PC-9 (cell line): ENCODE results near the gene COL8A2.

Experiments
- CTCF ChIP-seq: fragments of 200-600 bp; sonication (generic); conservative IDR thresholded peaks from 2 replicates; pipeline ENCODE4 v1.6.1; 2017; ENCODE audit warnings: mixed run types, antibody characterized with exemption, mild to moderate bottlenecking, moderate library complexity
- EZH2 ChIP-seq: fragments of 200-600 bp; sonication (generic); IDR thresholded peaks from 2 replicates; pipeline ENCODE4 v1.8.0; 2017; ENCODE audit warnings: antibody characterized with exemption, low read depth

- TF ChIP-seq CTCF (no peak), EZH2 (no peak)
Measured at GRCh38 chr1:36132029-36132428, 7.0 kb upstream of the COL8A2 start.
